HG03159 (cell line): ENCODE data around the gene ZMIZ1.

Experiments
- ATAC-seq: cut with Tn5 transposase; IDR thresholded peaks from one replicate; pipeline ENCODE4 v1.9.1; 2021; ENCODE audit warnings: mild to moderate bottlenecking, moderate library complexity; ENCODE audit not compliant: unreplicated experiment

ZMIZ1 gene

DNA sequence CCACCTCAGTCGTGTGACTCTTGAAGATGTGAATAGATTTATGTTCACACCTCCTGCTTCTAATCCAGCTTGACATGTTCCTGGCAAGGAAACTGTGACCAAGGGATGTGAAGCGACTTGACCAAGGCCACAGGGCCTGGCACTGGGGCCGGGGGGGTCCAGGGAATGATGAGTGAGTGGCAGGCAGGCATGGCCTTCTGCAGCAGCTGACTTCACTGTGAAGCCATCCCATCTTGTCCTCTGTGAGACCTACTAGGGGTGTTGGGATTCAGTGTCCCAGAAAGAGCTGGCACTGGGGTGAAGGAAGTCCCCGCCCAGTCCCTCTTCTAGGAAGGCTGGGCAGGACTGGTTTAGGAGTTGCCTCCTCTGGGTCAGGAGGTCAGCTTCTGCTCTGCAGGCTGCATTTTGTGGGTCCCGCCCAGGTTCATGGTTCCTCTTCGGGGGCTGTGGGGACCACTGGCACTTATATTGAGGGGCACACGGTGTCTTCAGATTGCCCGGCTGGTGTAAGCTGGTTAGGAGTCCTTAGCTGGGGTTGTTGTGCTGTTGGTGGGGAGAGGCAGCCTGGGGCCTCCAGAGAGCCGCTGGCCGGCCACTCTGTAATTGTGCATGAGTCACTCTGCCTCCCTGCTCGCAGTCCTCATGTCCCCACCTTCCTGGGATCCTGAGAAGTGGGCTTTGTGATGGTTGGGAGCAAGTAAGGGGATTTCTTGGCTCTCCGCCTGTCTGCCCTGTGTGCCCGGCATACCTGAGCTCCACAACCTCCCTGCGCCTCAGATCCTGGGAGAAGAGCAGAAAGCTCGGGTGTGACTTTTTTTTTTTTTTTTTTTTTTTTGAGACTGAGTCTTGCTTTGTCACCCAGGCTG lies 11.0 kb downstream of the ZMIZ1 start:
- no peak for ATAC-seq

DNA sequence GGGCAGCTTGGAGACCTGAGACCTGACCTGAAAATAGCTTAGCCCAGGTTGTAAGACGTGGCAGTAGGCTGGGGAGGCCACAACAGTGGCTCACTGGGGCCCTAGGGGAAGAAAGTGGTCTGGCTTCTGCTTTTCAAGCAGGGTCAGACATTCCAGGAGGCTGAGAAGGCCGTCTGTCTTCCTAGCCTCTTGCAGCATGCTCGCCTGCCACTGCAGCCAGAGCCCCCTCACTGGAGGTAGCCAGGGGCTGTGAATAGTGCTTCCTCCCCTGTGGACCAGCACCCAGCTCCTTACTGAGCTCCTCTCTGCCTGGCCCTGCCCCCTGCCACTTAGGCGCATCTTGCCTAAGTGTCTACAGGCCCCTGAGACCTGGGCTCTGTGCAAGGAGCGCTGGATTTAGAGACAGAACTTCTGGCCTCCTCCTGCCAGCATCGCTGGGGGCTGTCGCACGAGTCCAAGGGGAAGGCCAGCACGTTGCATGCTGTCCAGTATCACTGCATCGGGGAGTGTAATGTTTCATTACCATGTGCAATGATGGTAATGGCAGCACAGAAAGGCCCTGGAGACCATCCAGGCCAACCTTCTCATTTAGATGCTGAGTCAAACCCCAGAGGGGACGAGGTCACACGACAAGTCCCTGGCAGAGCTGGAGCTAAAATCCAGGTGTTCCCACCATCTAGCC lies 12.7 kb downstream of the ZMIZ1 start:
- ATAC-seq = no peak

DNA sequence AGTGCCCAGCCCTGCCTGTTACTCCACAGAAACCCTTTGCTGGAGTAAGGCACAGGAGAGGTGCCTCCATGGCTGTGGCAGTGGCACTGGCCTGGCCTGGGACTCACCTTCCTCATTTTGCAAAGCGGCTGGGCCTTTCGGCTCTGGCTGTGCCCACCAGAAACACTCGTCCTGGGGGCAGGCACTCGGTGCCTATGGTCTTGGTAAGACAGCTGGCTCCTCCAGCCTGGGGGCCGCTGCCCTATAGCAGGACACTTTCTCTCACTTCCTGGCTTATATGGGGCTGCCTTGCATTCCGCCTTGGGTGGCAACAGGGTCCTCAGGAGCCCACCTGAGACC lies 13.2 kb downstream of the ZMIZ1 start:
- ATAC-seq = no peak

DNA sequence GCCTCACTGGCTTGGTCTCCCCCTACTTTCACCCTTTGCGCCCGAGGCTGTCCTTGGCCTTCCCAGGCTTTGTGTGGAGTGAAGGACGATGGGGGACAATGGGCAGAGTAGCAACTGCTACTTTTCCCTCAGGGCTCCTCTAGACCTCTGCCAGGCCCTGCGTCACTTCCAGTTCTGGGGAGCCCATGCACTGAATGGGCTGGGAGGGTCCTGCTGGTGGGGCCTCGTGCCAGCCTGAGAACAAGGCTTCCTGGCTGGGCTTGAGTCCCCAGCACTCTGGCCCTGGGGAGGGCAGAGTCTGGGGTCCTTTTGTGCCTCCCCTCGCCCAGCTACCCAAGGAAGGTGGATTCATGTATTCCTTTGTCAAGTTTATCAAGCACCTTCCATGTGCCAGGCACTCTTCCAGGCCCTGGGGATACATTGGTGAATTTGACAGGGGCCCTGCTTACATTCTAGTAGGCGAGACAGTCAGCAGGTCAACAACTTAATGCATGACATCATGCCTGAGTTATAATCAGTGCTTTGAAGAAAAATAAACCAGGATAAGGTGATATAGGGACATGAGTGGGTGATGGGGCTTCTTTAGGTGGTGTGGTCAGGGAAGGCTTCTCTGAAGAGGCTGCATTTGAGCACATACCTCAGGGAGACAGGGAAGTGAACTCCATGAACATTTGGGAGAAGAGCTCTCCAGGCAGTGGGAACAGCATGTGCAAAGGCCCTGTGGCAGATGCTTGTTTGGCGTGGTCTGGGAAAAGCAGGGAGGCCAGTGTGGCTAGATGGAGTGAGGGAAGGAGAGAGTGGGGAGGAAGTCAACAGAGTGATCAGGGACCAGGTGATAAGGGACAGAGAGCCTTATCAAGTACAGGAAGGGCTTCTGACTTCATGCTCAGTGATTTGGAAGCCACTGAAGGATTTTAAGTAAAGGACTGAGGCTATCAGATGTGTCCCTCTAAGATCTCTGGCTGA lies 14.1 kb downstream of the ZMIZ1 start:
- no peak for ATAC-seq

GRCh38 chr10:79084012-79084971 lies 15.5 kb downstream of the ZMIZ1 start:
- ATAC-seq = no peak

DNA sequence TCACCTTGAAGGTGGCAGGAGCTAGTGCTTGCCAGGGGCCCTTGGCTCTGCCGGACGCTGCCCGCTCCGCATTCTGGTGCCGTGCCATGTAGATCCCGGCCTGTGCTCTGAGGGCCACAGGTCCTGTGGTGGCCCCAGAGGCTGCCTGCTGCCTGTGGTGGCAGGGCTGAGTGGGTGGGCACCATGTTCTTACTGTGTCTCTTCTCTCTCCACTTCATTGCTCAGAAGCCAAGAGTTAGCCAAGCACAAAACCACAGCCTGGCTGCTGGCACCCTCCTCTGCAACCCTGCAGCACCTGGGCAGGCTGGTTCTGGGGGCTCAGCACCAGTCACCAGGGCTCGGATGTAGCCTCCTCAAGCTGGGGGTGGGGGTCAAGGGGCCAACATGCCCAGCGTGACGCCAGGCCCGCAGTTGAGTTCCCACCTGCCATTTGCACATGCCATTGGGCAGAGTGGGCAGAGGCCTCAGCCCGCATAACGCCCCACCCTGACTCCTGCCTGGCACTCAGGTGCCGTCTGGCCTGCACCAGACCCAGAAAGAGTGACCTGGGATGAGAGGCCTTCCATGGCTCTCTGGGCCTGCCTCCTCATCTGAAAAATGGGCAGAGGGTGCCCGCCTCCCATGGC lies 16.3 kb downstream of the ZMIZ1 start:
- ATAC-seq = peak; percentile 55

- no peak for ATAC-seq
Observed at GRCh38 chr10:79086822-79087221, 18.1 kb downstream of the ZMIZ1 start.

DNA sequence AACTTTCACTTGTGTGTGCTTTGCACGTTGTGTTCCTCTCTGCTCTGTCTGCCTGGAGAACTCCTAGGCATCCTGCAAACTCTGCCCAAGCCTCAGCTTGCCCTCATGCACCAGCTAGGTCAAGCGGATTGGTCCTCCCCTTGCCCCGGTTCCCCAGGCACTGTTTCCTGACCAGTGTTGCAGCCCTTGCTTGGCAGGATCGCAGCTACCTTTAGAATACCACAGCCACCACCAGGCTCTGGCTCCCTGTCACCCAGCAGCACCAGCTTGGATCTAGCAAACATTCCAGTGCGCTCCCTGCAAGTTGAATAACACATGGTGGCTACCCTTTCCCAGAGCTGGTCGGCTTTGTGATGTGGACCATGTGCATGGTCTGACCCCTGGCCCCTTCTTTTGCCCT lies 19.0 kb downstream of the ZMIZ1 start:
- no peak for ATAC-seq

- no peak for ATAC-seq
Observed at GRCh38 chr10:79088176-79088575, 19.4 kb downstream of the ZMIZ1 start.

DNA sequence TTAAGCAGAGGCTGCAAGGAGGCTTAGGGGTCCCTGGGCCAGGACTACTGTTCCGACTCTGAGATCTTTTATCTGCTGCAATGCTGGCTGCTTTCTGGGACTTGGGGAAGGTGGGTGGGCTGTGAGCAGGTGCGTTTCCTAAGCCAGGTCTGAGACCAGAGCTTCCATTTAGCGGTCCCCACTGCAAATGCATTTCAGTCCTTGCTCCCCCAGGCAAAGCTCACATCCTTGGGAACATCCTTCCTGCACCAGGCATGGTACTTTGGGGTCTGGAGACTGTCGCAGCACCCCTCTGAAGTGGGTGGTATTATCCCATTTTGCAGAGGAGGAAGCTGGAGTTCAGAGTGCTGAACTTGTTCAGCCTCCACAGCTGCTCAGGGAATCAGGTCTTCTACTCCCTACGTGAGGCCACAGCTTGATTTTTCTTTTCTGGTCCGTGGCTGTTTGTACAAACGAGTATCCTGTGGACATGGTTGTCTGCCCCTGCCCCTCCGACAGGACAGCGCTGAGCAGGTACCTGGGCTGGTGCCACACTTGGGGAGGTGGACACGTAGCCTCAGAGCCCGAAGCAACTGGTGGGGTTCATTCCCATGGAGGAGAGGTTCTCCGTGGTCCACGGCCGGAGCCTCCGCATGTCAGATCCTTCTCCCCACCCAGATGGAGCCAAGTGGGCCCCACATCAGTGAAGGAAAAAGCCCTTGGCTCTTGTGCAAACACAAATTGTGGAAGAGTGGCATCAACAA lies 20.0 kb downstream of the ZMIZ1 start:
- ATAC-seq = no peak

GRCh38 chr10:79089632-79090031 lies 20.9 kb downstream of the ZMIZ1 start:
- ATAC-seq = no peak

DNA sequence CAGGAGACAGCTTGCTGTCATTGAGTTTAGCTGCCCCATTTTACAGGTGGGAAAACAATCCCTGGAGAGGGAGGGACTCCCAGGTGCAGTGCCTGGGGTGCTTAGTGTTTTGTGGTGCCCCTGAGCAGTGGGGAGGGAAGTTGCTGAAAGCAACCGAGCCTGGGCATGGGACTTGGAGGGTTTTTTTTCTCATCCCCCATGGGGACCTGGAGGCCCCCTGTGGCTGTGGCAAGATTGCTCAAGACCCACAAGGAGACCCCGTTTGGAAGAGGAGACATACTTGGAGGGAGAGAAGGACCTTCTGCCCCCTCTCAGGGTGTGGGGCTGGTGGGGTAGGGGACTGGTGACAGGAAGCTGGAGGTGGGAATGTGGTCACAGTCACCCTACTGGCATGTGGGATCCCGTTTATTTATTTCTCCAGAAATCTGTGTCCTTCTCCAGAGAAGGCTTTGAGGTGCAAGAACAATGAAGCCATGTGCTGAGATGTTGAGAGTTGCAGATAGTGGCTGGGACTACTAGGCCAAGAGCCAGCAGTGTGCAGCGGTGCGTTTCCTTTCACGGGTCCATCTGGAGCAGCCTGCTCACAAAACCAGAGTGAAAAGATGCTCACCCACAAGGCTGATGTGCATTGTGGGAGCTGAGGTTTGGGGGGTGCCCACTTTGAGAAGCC lies 21.5 kb downstream of the ZMIZ1 start:
- ATAC-seq = no peak

DNA sequence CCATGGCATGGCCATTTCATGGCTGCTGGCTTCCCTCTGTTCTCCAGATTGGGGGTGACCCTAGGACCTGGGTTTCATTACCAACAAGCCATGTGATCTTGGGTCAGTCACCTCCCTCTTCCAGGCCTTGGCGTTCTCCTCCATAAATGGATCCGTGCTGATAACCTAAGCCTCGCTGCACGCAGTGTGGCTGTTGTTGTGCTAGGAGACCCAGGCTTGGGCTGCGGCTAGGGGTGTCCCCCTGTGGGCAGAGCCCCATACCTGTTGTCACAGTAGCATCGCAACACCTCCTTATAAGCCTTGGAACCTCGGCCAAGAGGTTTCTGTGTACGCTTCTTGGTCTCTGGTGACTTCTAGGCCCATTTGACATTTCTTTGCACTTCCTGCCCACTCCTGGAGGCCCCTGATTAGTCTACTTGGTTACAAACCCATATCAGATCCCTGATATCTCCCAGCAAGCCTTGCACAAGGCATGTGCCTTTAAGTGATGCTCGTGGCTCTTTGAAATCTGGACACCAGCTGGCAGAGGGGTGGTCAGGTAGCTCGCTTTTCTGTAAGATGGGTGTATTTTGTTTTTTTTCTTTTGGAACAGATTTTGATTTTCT lies 23.6 kb downstream of the ZMIZ1 start:
- no peak for ATAC-seq

DNA sequence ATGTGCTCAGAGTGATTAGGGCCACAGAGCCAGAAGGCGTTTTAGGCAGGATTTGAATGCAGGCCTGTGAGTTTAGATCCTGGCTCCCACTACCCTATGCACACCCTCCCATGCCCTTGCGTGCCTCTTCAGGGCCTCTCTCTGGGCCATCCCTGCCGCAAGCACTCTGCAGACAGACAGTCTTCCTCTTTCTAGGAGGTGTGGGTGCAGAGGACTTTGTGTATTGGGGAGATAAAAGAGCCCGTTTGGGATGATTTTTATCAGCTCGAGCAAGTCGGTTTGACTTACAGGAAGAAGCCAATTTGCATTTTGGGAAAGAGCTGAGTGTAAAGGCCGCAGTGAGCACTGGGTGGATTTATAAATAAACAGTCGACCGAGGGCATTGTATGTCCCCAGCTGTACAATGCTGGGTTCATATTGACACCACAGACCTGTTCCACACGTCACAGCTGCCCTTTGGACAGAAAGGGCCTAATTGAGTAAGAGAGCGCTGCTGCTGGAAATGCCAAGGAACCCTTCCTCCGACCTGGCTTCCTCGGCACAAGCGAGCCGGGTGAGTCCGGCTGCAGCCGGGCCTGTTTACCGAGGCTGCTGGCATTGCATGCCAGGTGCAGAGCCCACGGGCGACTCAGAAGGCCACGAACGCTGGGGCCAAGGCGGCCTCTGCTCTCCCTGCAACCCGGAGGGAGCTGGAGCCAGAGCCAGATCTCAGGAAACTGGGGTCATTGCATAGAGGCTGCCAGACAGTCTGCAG lies 25.1 kb downstream of the ZMIZ1 start:
- ATAC-seq = no peak

- ATAC-seq = no peak
Observed at GRCh38 chr10:79094412-79095175, 25.8 kb downstream of the ZMIZ1 start.

DNA sequence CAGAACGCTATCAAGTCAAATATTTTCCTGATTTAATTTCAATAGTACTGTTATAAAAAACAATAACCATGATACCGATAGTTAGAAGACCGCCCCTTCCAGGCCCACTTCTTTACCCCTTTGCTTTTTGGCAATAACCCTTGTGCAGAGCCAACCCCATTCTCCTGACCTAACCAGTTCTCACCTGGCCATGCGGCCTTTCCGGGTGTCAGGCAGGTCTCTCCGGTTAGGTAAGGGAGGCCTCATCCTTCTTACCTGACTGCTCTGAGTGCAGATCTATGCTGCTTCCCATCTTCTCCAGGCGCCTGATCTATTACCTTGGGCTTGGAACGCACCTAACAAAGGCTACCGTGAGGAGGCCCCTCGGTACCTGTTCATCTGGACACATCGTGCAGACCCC lies 26.6 kb downstream of the ZMIZ1 start:
- no peak for ATAC-seq

GRCh38 chr10:79096514-79096913 lies 27.7 kb downstream of the ZMIZ1 start:
- ATAC-seq = no peak
